GM23338 (cell line): ENCODE data around the gene NRP1. TPM values are rescaled to one million over a fixed set of nuclear protein-coding genes. Genes with fewer than 3 reads are reported as not detected.

Source experiments
- ATAC-seq: fragments of 200-7000 bp; cut with Tn5 transposase; 3 replicates; pipeline ENCODE4 v1.9.1; 2020
- DNase-seq: peaks from one replicate; pipeline ENCODE4 v3.0.0-alpha.2; 2015; ENCODE audit warnings: low spot score
- H2AFZ ChIP-seq: fragments of 200-600 bp; sonication (generic); 2 replicates; pipeline ENCODE4 v1.8.0; 2016; ENCODE audit warnings: antibody characterized with exemption, mild to moderate bottlenecking, moderate library complexity
- H3F3A ChIP-seq: fragments of 200-600 bp; sonication (generic); replicated peaks from 2 replicates; pipeline ENCODE4 v1.8.0; 2017; ENCODE audit warnings: antibody characterized with exemption, mixed run types, low read depth
- H3K27ac ChIP-seq: fragments of 200-600 bp; sonication (generic); 2 replicates; pipeline ENCODE4 v1.6.1; 2016; ENCODE audit warnings: low read depth
- H3K27me3 ChIP-seq: fragments of 200-600 bp; sonication (generic); 2 replicates; pipeline ENCODE4 v1.8.0; 2016; ENCODE audit warnings: mild to moderate bottlenecking, mixed run types, moderate library complexity; ENCODE audit not compliant: insufficient read depth
- H3K36me3 ChIP-seq: fragments of 200-600 bp; sonication (generic); 2 replicates; pipeline ENCODE4 v1.8.0; 2016; ENCODE audit warnings: mild to moderate bottlenecking; ENCODE audit not compliant: insufficient read depth
- H3K4me1 ChIP-seq: fragments of 200-600 bp; sonication (generic); 2 replicates; pipeline ENCODE4 v1.8.0; 2016; ENCODE audit warnings: mild to moderate bottlenecking, moderate library complexity; ENCODE audit not compliant: insufficient read depth
- H3K4me2 ChIP-seq: fragments of 200-600 bp; sonication (generic); 2 replicates; pipeline ENCODE4 v1.7.1; 2017; ENCODE audit warnings: mixed run types
- H3K4me3 ChIP-seq: fragments of 200-600 bp; sonication (generic); 2 replicates; pipeline ENCODE4 v1.6.1; 2016; ENCODE audit warnings: mixed run types
- H3K79me2 ChIP-seq: fragments of 200-600 bp; sonication (generic); replicated peaks from 2 replicates; pipeline ENCODE4 v1.8.0; 2017; ENCODE audit warnings: mild to moderate bottlenecking; ENCODE audit not compliant: insufficient read depth
- H3K9me2 ChIP-seq: fragments of 200-600 bp; sonication (generic); 2 replicates; pipeline ENCODE4 v1.8.0; 2017; ENCODE audit not compliant: insufficient read depth
- H4K20me1 ChIP-seq: fragments of 200-600 bp; sonication (generic); replicated peaks from 2 replicates; pipeline ENCODE4 v1.8.0; 2017; ENCODE audit warnings: mild to moderate bottlenecking; ENCODE audit not compliant: insufficient read depth
- H3K27ac Mint-ChIP-seq: 2 replicates; pipeline ENCODE4 v1.8.0; 2020; ENCODE audit warnings: inconsistent platforms, mild to moderate bottlenecking, moderate library complexity, mixed read lengths
- H3K27me3 Mint-ChIP-seq: 3 replicates; pipeline ENCODE4 v1.8.0; 2022; ENCODE audit warnings: low read depth, mild to moderate bottlenecking, moderate library complexity, mixed read lengths, inconsistent platforms; ENCODE audit not compliant: insufficient read depth, poor library complexity
- H3K36me3 Mint-ChIP-seq: 3 replicates; pipeline ENCODE4 v1.8.0; 2021; ENCODE audit warnings: low read depth, mild to moderate bottlenecking, inconsistent platforms, moderate library complexity, mixed read lengths
- H3K4me1 Mint-ChIP-seq: 3 replicates; pipeline ENCODE4 v1.8.0; 2020; ENCODE audit warnings: mild to moderate bottlenecking, inconsistent platforms, mixed read lengths
- H3K4me3 Mint-ChIP-seq: 3 replicates; pipeline ENCODE4 v1.8.0; 2021; ENCODE audit warnings: moderate library complexity, mild to moderate bottlenecking, inconsistent platforms, mixed read lengths
- H3K9me3 Mint-ChIP-seq: 3 replicates; pipeline ENCODE4 v1.8.0; 2020; ENCODE audit warnings: moderate library complexity, mild to moderate bottlenecking, inconsistent platforms, mixed read lengths
- CREB1 ChIP-seq: fragments of 250-450 bp; sonication (Bioruptor Pico); IDR thresholded peaks from 2 replicates; pipeline ENCODE4 v1.5.0; 2020; ENCODE audit warnings: low read depth, mild to moderate bottlenecking, moderate library complexity
- CTCF ChIP-seq, 2 experiments: fragments of 200-600 bp in 1 of 2; sonication (generic) in 1 of 2; conservative IDR thresholded peaks; 2 replicates each; pipeline versions ENCODE4 v1.5.1 to v1.6.1; 2016 to 2017; ENCODE audit warnings: antibody characterized with exemption in 2 of 2, low read depth in 2 of 2, mild to moderate bottlenecking in 2 of 2, moderate library complexity in 1 of 2
- ETS1 ChIP-seq: IDR thresholded peaks from 2 replicates; pipeline ENCODE4 v1.6.1; 2016; ENCODE audit warnings: antibody characterized with exemption
- EZH2 ChIP-seq: fragments of 200-600 bp; sonication (generic); IDR thresholded peaks from one replicate; pipeline ENCODE4 v1.8.0; 2017; ENCODE audit warnings: antibody characterized with exemption, mild to moderate bottlenecking, low read depth; ENCODE audit not compliant: unreplicated experiment
- EZH2phosphoT487 ChIP-seq: fragments of 200-600 bp; sonication (generic); IDR thresholded peaks from one replicate; pipeline ENCODE4 v1.8.1; 2018; ENCODE audit warnings: antibody characterized with exemption; ENCODE audit not compliant: unreplicated experiment
- JUNB ChIP-seq: IDR thresholded peaks from one replicate; pipeline ENCODE4 v1.6.1; 2016; ENCODE audit warnings: antibody characterized with exemption; ENCODE audit not compliant: unreplicated experiment
- NANOG ChIP-seq: IDR thresholded peaks from 2 replicates; pipeline ENCODE4 v1.6.1; 2016; ENCODE audit warnings: antibody characterized with exemption, borderline replicate concordance
- POLR2AphosphoS5 ChIP-seq: IDR thresholded peaks from 2 replicates; pipeline ENCODE4 v1.6.1; 2016; ENCODE audit warnings: antibody characterized with exemption, low read depth
- REST ChIP-seq: IDR thresholded peaks from one replicate; pipeline ENCODE4 v1.6.1; 2018; ENCODE audit warnings: antibody characterized with exemption; ENCODE audit not compliant: unreplicated experiment
- STAT1 ChIP-seq: IDR thresholded peaks from one replicate; pipeline ENCODE4 v1.6.1; 2016; ENCODE audit warnings: antibody characterized with exemption; ENCODE audit not compliant: unreplicated experiment
- ZNF114 ChIP-seq: fragments of 250-450 bp; sonication (Bioruptor Pico); IDR thresholded peaks from 2 replicates; pipeline ENCODE4 v1.5.0; 2020; ENCODE audit warnings: mild to moderate bottlenecking, moderate library complexity
- ZNF331 ChIP-seq: fragments of 250-450 bp; sonication (Bioruptor Pico); IDR thresholded peaks from 2 replicates; pipeline ENCODE4 v1.5.0; 2020; ENCODE audit warnings: low read depth, mild to moderate bottlenecking, moderate library complexity
- ZNF462 ChIP-seq: fragments of 250-450 bp; sonication (Bioruptor Pico); IDR thresholded peaks from 2 replicates; pipeline ENCODE4 v1.5.0; 2020; ENCODE audit warnings: mild to moderate bottlenecking, moderate library complexity
- polyA plus RNA-seq: library from polyadenylated mRNA; unstranded; fragments of >200 nt; fragmentation: Nextera tagmentation; extraction: Ambion mirVana; gene quantifications from 2 replicates; pipeline ENCODE4 v1.2.1, GENCODE V29; 2016
- total RNA-seq: library from RNA; depleted of rRNA; stranded (reverse); fragments of >200 nt; shearing (Covaris generic); gene quantifications from 2 replicates; pipeline ENCODE4 v1.2.3, GENCODE V29; 2014

NRP1 gene
- total and polyA plus RNA-seq, 2 experiments from 2014 or later: 2.9 to 3.5 TPM

- Histone ChIP-seq H2AFZ (no peak overlapping the region), H3K27me3 (no peaks in the 10 kb centered on the region), H3K9me2 (no peaks in the 10 kb centered on the region; the same call in 1 of the 2 replicates), H4K20me1 (no peaks in the 10 kb centered on the region), H3F3A (no peaks in the 10 kb centered on the region), H3K27ac (no peak overlapping the region), H3K4me3 (no peak overlapping the region), H3K4me2 (no peak overlapping the region), H3K79me2 (no peaks in the 10 kb centered on the region), H3K36me3 (no peaks in the 10 kb centered on the region), H3K4me1 (peaks cover 8% of the 10 kb centered on the region)
- ATAC-seq (no peak), DNase-seq (peak; percentile 15)
- Mint-ChIP-seq H3K27me3 (peaks cover 2% of the 10 kb centered on the region), H3K9me3 (no peaks in the 10 kb centered on the region), H3K4me3 (no peak overlapping the region), H3K36me3 (no peaks in the 10 kb centered on the region), H3K4me1 (peaks cover 20% of the 10 kb centered on the region), H3K27ac (no peak overlapping the region)
- TF ChIP-seq EZH2phosphoT487 (no peak), POLR2AphosphoS5 (no peak), JUNB (no peak), CREB1 (no peak), CTCF (conservative IDR thresholded peaks at IDR 0.05; ENCODE audit: low read depth in 2 of 2) (no peak), ZNF462 (CRISPR knock-in tag) (no peak), REST (no peak), ZNF331 (CRISPR knock-in tag) (no peak), NANOG (no peak), STAT1 (no peak), EZH2 (no peak), ZNF114 (CRISPR knock-in tag) (no peak), ETS1 (no peak)
Measured at GRCh38 chr10:33229949-33230267, 104.6 kb downstream of the NRP1 start.
